ENCODE results near the gene KRT86.

GRCh38 chr12:52350786-52351185 lies 76.3 kb downstream of the KRT86 start:
- TF ChIP-seq TAF1 (IDR thresholded peaks at IDR 0.05; ENCODE audit: low read depth, low read length) = no peak
- TF ChIP-seq, protein P1, sequence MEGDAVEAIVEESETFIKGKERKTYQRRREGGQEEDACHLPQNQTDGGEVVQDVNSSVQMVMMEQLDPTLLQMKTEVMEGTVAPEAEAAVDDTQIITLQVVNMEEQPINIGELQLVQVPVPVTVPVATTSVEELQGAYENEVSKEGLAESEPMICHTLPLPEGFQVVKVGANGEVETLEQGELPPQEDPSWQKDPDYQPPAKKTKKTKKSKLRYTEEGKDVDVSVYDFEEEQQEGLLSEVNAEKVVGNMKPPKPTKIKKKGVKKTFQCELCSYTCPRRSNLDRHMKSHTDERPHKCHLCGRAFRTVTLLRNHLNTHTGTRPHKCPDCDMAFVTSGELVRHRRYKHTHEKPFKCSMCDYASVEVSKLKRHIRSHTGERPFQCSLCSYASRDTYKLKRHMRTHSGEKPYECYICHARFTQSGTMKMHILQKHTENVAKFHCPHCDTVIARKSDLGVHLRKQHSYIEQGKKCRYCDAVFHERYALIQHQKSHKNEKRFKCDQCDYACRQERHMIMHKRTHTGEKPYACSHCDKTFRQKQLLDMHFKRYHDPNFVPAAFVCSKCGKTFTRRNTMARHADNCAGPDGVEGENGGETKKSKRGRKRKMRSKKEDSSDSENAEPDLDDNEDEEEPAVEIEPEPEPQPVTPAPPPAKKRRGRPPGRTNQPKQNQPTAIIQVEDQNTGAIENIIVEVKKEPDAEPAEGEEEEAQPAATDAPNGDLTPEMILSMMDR (IDR thresholded peaks at IDR 0.05; ENCODE audit: control extremely low read depth in 1 of 3, insufficient read depth in 1 of 3, low read depth in 1 of 3, low read length in 3 of 3) = no peak
- no peak for TF ChIP-seq POLR2A (IDR thresholded peaks at IDR 0.05; ENCODE audit: control extremely low read depth in 1 of 2, low read depth in 2 of 2, low read length in 2 of 2)
- no peak for TF ChIP-seq MAX (IDR thresholded peaks at IDR 0.05)
- no peak for TF ChIP-seq BRCA1 (IDR thresholded peaks at IDR 0.05; ENCODE audit: low read depth, low read length)
